ENCODE measurements around the gene PDE4B.
A peak's percentile ranks its signal among the peaks of the same experiment; 100 is the strongest.

PDE4B gene

GRCh38 chr1:66240491-66241484 lies 448.1 kb downstream of the PDE4B start:
- no peak for DNase-seq (ENCODE audit: low read depth)

GRCh38 chr1:66242646-66243547 lies 450.2 kb downstream of the PDE4B start:
- DNase-seq (ENCODE audit: low read depth): peak; percentile 67

DNA sequence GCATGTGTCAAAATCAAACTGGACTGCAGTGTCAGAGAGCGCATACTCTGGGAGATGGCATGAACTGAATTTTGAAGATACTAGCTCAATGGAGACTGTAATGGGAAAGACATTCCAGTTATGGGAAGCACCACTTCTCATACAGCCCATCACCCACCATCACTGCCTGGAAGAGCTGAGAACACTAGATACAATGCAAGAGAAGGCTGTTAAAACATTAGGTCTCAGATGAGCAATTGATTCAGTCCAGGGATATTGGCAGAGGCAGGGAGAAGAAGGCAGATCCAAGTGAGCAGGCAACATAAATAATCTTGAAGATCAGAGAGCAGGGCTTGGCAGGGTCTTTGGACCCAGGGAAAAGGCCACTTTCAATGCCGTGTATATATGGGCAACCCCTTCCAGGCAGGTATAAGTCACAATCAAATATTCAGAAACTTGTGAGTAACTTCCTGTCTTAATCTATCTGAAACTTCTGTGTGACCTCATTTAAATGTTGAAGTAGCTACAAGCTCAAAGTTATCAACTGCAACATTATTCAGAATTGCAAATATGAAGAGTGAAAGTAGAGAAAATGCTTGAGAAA lies 450.9 kb downstream of the PDE4B start:
- no peak for DNase-seq (ENCODE audit: low read depth)

GRCh38 chr1:66244429-66244828 lies 451.7 kb downstream of the PDE4B start:
- no peak for DNase-seq (ENCODE audit: low read depth)

DNA sequence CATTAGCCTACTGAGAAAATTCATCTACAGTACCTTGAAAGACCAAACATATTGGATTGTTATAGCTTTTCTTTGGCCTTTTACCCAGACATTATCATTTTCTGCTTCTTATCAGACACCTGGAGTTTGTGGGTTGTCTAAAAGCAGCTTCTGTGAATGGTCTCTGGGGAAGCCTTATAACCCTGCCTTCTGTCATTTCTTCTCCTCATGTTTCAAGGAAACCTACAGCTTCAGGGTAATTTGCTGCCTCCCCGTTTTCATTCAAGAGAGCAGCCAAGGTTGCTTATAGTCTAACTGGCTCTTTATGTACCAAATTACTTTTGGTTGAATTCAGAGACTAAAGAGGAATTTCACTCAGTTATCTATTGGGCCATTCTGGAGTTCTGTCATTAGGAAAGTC lies 453.0 kb downstream of the PDE4B start:
- DNase-seq (ENCODE audit: low read depth): no peak

DNA sequence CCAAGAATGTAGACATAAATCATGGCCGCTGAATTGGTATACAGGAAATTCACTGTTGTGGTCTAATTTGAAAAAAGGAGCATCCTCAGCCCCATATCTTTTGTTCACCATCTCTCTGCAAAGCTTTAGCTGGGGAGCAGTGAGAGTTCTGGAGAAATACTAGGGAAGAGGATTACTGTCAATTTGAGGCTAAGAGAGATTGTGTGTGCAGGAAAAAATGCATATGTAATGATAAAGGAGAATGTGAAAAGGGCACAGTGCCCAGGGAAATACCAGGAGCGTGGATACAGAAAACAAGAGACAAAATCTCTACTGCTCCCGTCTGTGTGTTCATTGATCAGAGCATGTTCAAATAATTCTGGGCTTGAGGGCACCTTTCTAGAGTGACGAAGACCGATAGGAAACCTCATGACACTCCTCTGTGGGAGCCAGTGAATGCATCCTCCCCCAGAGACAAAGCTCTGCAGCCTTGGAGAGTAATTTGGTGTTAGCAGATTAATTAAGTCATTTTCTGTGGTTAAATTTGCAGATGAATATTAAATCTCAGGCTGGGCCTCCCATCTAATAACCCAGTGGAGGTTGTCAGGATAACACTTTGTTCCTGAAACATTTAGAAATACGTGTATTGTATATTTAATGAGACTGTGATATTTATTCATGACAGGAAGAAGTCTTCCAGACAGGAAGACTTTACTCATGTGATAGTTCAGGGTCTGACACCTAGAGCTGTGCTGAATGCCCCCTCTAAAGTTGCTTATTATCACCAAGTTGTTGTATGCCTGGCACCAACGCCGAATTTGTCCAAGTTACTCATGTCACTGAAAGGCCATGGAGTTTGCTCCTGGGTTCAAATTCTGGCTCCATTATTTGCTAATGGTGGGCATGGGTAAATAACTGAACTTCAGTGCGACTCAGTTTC lies 453.9 kb downstream of the PDE4B start:
- DNase-seq (ENCODE audit: low read depth): no peak

GRCh38 chr1:66247415-66248208 lies 454.9 kb downstream of the PDE4B start:
- peak; percentile 26 for DNase-seq (ENCODE audit: low read depth)

GRCh38 chr1:66248257-66248656 lies 455.6 kb downstream of the PDE4B start:
- DNase-seq (ENCODE audit: low read depth): no peak

DNA sequence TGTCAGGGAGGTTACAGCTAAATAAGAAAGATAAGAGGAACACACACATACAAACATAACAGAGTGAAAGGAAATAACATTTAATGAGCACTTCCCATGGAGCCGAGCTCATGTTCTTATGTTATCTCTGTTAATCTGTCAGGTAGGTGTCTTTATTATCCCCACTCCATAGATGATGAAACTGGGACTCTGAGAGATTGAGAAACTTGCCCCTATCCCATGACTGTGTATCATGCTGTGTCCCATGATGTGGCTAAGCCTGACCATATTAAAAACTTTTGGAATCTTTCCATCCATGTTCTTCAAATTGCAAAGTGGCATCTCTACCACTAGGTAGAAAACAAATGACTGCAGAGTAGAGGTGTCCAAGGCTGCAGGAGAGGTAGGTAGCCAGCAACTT lies 456.1 kb downstream of the PDE4B start:
- no peak for DNase-seq (ENCODE audit: low read depth)

DNA sequence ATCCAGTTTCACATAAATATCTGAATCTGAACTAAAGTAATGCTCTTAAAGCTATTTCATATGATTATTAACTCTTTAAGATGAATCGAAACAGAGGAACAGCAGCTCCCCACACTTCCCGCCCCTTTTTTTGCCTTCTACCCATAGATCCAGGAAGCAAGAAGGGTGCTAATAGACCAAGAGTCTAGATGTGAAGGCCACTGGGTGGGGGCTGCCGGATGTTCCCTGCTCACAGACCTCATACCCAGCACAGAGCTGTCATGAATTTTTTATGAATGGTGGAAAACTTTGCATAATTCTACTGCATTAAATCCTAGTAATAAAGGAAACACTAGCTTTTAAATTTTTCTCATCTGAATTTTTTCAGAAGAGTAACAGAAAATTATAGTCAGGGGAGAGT lies 457.4 kb downstream of the PDE4B start:
- DNase-seq (ENCODE audit: low read depth): no peak

GRCh38 chr1:66250478-66250877 lies 457.8 kb downstream of the PDE4B start:
- no peak for DNase-seq (ENCODE audit: low read depth)

- no peak for DNase-seq (ENCODE audit: low read depth)
These were observed 458.9 kb downstream of the PDE4B start for GRCh38 chr1:66251546-66251945.

- no peak for DNase-seq (ENCODE audit: low read depth)
These were observed 460.7 kb downstream of the PDE4B start for GRCh38 chr1:66253330-66253921.

DNA sequence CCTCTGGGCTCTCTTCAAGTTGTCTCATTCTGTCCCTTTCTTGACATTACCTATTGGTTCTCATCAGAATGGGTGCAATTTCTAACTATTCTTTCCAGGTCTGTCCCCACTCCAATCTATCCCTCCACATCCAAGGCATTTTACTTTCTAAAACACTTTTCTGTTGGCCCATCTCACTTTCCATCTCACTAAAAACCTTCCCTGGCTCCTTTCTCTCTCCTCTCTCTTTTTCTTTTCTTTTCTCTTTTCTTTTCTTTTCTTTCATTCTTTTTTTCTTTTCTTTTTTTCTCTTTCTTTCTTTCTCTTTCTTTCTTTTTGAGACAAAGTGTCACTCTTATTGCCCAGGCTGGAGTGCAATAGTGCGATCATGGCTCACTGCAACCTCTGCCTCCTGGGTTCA lies 462.1 kb downstream of the PDE4B start:
- no peak for DNase-seq (ENCODE audit: low read depth)

- no peak for DNase-seq (ENCODE audit: low read depth)
These were observed 464.2 kb downstream of the PDE4B start for GRCh38 chr1:66256629-66257572.

DNA sequence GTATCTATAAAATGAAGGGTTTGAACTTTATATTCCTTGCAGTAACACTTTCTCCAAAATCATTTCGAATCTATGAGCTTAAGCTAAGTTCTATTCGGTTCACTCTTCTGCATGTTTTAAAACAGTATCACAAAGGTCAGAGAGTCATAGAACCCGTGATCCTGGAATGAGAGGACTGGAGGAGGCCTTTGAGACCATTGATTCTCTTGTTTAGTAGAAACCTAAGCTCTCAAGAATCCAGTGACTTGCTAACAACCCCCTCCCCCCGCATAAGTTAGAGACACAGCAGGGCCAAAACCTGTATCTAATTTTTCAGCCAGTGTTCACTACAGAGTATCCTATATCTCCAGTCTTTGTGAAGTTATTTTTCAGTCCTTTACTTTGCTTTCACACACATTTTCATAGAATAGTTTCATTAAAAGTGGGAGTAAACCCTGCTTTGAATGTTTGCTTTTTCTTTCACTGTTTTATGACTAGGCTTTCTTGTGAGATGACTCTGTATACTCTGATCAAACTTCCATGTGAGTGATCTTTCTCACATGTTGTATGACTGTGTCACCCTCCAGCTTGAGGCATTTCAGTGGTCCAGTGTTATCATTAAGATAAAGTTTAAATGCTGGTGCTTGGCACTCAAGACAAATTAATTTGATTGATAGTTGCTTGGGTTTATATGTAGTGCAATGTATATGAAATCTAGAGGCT lies 465.9 kb downstream of the PDE4B start:
- no peak for DNase-seq (ENCODE audit: low read depth)

GRCh38 chr1:66261364-66261763 lies 468.7 kb downstream of the PDE4B start:
- no peak for DNase-seq (ENCODE audit: low read depth)
